K562 (cell line): Measurements from ENCODE around the gene PIP4K2A.

Source experiments
- CEBPB ChIP-seq: fragments of 450-650 bp; IDR thresholded peaks from 2 replicates; pipeline ENCODE4 v1.6.1; 2016; ENCODE audit warnings: missing genetic modification characterization, missing compliant biosample characterization
- JUNB ChIP-seq: fragments of 450-650 bp; formaldehyde crosslinking; conservative IDR thresholded peaks from 2 replicates; pipeline ENCODE4 v1.4.0; 2020; ENCODE audit warnings: mild to moderate bottlenecking
- MTA3 ChIP-seq: fragments of 450-650 bp; formaldehyde crosslinking; IDR thresholded peaks from 2 replicates; pipeline ENCODE4 v1.6.1; 2017; ENCODE audit warnings: mild to moderate bottlenecking, borderline replicate concordance
- OTX1 ChIP-seq: fragments of 450-650 bp; formaldehyde crosslinking; IDR thresholded peaks from 2 replicates; pipeline ENCODE4 v1.4.0; 2022; ENCODE audit warnings: mild to moderate bottlenecking
- PHB ChIP-seq: fragments of 250-450 bp; sonication (Bioruptor Pico); IDR thresholded peaks from 2 replicates; pipeline ENCODE4 v1.5.0; 2021
- RFX5 ChIP-seq: IDR thresholded peaks from 2 replicates; pipeline ENCODE4 v1.6.1; 2011; ENCODE audit warnings: low read depth, mild to moderate bottlenecking, improper control_type of control experiment, low read length
- SRSF9 ChIP-seq: fragments of 200-400 bp; formaldehyde crosslinking; IDR thresholded peaks from 2 replicates; pipeline ENCODE4 v1.6.1; 2017; ENCODE audit warnings: low read depth, low read length, borderline replicate concordance
- ZNF121 ChIP-seq: sonication (generic); formaldehyde crosslinking; conservative IDR thresholded peaks from 2 replicates; pipeline ENCODE4 v1.8.0; 2022; ENCODE audit warnings: missing genetic modification reagents
- ZNF217 ChIP-seq: sonication (generic); formaldehyde crosslinking; IDR thresholded peaks from 2 replicates; pipeline ENCODE4 v1.8.0; 2022; ENCODE audit warnings: mild to moderate bottlenecking, missing genetic modification reagents

GRCh38 chr10:22723343-22723779 is 9.0 kb upstream of the PIP4K2A start:
- no peak for TF ChIP-seq ZNF217
- TF ChIP-seq CEBPB (tag): no peak
- no peak for TF ChIP-seq JUNB
- TF ChIP-seq PHB (CRISPR knock-in tag): no peak
- TF ChIP-seq SRSF9: no peak
- TF ChIP-seq OTX1 (CRISPR knock-in tag): no peak
- TF ChIP-seq RFX5: no peak
- no peak for TF ChIP-seq MTA3
- no peak for TF ChIP-seq ZNF121 (CRISPR knock-in tag)
